GM19452 (cell line): ENCODE measurements around the gene YIPF4.
"Not testable (repeated sequence)": the region's sequence is repeated elsewhere in the genome, so short reads cannot be mapped to it uniquely, and the experiment has no call there.

ENCODE experiments used
- ATAC-seq: cut with Tn5 transposase; IDR thresholded peaks from one replicate; pipeline ENCODE4 v1.9.1; 2021; ENCODE audit not compliant: unreplicated experiment

YIPF4 gene

DNA sequence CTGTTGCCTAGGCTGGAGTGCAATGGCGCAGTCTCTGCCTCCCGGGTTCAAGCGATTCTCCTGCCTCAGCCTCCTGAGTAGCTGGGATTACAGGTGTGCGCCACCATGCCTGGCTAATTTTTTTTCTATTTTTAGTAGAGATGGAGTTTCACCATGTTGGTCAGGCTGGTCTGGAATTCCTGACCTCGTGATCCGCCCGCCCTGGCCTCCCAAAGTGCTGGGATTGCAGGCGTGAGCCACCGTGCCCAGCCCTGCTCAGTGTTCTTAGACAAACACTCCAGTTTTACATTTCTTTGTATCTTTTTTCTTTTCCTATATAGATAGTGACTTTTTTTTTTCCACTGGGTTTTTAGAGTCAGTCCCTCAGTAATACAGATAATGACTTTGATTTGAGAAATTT is 86.6 kb downstream of the YIPF4 start:
- ATAC-seq, result not testable (repeated sequence)

DNA sequence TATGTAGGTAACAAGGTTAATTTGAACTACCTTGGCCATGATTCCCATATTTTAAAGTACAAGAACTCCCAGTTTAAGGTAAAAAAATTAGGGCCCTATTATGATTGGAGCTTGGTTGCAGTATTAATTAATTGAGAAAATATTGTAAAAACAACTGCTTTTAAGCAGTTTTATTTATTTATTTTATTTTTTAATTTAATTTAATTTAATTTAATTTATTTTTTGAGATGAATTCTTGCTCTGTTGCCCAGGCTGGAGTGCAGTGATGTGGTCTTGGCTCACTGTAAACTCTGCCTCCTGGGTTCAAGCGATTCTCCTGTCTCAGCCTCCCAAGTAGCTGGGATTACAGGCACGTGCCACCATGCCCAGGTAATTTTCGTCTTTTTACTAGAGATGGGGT is 88.0 kb downstream of the YIPF4 start:
- ATAC-seq, result not testable (repeated sequence)
